MM.1S (cell line): ENCODE data around the gene DCDC1.

ENCODE experiments used
- DNase-seq: peaks from one replicate; pipeline ENCODE4 v3.0.0-alpha.2; 2015
- H2AFZ ChIP-seq: fragments of 300-600 bp; sonication (generic); 2 replicates; pipeline ENCODE4 v1.6.0; 2016; ENCODE audit warnings: antibody characterized with exemption, low read length
- H3F3A ChIP-seq: fragments of 300-600 bp; sonication (generic); 2 replicates; pipeline ENCODE4 v1.6.1; 2016; ENCODE audit warnings: mild to moderate bottlenecking, antibody characterized with exemption, low read length, moderate library complexity, mixed read lengths; ENCODE audit not compliant: insufficient read depth
- H3K27ac ChIP-seq: fragments of 300-600 bp; sonication (generic); 2 replicates; pipeline ENCODE4 v1.5.1; 2016; ENCODE audit warnings: mild to moderate bottlenecking, low read length
- H3K27me3 ChIP-seq: fragments of 300-600 bp; sonication (generic); replicated peaks from 2 replicates; pipeline ENCODE4 v1.6.0; 2016; ENCODE audit warnings: low read length; ENCODE audit not compliant: insufficient read depth
- H3K36me3 ChIP-seq: fragments of 300-600 bp; sonication (generic); replicated peaks from 2 replicates; pipeline ENCODE4 v1.6.1; 2016; ENCODE audit warnings: mild to moderate bottlenecking, low read length, mixed read lengths; ENCODE audit not compliant: insufficient read depth
- H3K4me1 ChIP-seq: fragments of 300-600 bp; sonication (generic); 2 replicates; pipeline ENCODE4 v1.6.1; 2016; ENCODE audit warnings: low read length, mixed read lengths
- H3K4me2 ChIP-seq: fragments of 300-600 bp; sonication (generic); 2 replicates; pipeline ENCODE4 v1.6.0; 2016; ENCODE audit warnings: low read depth, low read length
- H3K4me3 ChIP-seq: fragments of 300-600 bp; sonication (generic); 2 replicates; pipeline ENCODE4 v1.5.1; 2016; ENCODE audit warnings: low read length, mixed read lengths
- H3K79me2 ChIP-seq: fragments of 300-600 bp; sonication (generic); 2 replicates; pipeline ENCODE4 v1.6.1; 2016; ENCODE audit warnings: mixed run types, low read length, mixed read lengths
- H3K9ac ChIP-seq: fragments of 300-600 bp; sonication (generic); 2 replicates; pipeline ENCODE4 v1.6.1; 2016; ENCODE audit warnings: low read length, mixed read lengths
- H3K9me2 ChIP-seq: fragments of 300-600 bp; sonication (generic); replicated peaks from 2 replicates; pipeline ENCODE4 v1.6.1; 2016; ENCODE audit warnings: mild to moderate bottlenecking, low read length, mixed read lengths; ENCODE audit not compliant: insufficient read depth
- H3K9me3 ChIP-seq: fragments of 300-600 bp; sonication (generic); replicated peaks from 2 replicates; pipeline ENCODE4 v1.6.1; 2016; ENCODE audit warnings: mild to moderate bottlenecking, low read length, mixed read lengths; ENCODE audit not compliant: insufficient read depth
- H4K20me1 ChIP-seq: fragments of 300-600 bp; sonication (generic); 2 replicates; pipeline ENCODE4 v1.6.1; 2016; ENCODE audit warnings: mild to moderate bottlenecking, low read length, moderate library complexity, mixed read lengths; ENCODE audit not compliant: insufficient read depth
- EZH2 ChIP-seq: fragments of 300-600 bp; sonication (generic); optimal IDR thresholded peaks from 2 replicates; pipeline ENCODE3; 2017; ENCODE audit warnings: low read depth, mild to moderate bottlenecking, antibody characterized with exemption, low read length, mixed read lengths
- EZH2phosphoT487 ChIP-seq: fragments of 300-600 bp; sonication (generic); IDR thresholded peaks from 2 replicates; pipeline ENCODE4 v1.6.1; 2018; ENCODE audit warnings: antibody characterized with exemption, low read length
- TF ChIP-seq, protein P1 (sequence below): fragments of 300-600 bp; sonication (generic); IDR thresholded peaks from 2 replicates; pipeline ENCODE4 v1.5.1; 2016; ENCODE audit warnings: antibody characterized with exemption, low read length, mixed read lengths

DCDC1 gene, protein sequence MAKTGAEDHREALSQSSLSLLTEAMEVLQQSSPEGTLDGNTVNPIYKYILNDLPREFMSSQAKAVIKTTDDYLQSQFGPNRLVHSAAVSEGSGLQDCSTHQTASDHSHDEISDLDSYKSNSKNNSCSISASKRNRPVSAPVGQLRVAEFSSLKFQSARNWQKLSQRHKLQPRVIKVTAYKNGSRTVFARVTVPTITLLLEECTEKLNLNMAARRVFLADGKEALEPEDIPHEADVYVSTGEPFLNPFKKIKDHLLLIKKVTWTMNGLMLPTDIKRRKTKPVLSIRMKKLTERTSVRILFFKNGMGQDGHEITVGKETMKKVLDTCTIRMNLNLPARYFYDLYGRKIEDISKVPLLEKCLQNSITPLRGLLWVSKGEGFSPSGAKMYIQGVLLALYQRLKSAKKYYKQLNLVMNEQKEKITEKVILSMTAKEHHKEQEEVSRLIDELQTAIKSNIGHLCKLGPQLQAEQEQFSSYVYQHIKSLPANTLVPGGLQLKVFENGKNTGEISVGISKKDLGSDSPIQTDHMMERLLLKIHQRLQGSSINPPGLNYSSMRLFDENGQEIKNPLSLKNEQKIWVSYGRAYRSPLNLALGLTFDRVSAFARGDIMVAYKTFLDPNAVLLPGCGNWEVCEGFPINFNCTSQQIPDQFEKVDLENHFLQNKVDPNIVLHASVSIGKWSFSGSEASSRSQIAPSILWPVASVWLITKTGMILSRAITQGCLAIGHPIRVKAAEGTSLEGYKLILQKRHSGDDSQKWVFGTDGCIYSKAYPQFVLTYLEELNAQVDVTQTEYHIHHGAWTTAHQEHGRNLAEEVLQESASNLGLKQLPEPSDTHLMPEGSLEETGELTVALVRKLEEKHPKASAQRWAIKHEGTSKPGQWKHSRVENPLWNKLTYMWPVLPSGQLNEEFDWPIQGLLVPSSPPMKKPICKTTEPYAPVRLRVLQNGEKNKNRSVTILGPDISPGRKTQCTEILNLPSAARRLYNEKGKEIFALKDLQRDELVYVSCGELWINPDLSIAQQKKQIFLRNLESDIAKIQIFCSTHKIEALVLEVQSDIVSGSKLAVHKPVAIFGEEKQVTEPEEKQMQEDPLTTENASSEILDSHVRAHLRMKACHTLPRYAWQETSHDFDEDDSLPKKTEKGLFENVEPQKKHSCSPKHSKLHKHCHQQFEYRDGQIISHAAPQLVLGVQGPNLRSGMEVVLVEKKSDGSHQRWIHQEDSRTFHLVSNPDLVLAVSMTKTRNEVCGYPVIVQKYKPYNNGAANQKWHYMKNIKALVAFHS (N-terminal part only)

GRCh38 chr11:31369348-31370329 is at the start of gene DCDC1, which contains the start of gene DNAJC24:
Gene DCDC1 (minus strand): TSS chr11:31369739. CDS start chr11:31328280, 41,459 bp downstream.
Gene DNAJC24 (plus strand): TSS chr11:31369860. CDS start chr11:31370749, 889 bp downstream.
- DNase-seq: peak; percentile 97
- peaks cover 9% of the 10 kb centered on the region for H3K4me1 ChIP-seq
- peak within 1 kb of the TSS; percentile 99 for H2AFZ ChIP-seq
- no peaks in the 10 kb centered on the region for H3K9me3 ChIP-seq
- no peaks in the 10 kb centered on the region for H3K27me3 ChIP-seq
- no peaks in the 10 kb centered on the region for H3K36me3 ChIP-seq
- TF ChIP-seq, protein P1, sequence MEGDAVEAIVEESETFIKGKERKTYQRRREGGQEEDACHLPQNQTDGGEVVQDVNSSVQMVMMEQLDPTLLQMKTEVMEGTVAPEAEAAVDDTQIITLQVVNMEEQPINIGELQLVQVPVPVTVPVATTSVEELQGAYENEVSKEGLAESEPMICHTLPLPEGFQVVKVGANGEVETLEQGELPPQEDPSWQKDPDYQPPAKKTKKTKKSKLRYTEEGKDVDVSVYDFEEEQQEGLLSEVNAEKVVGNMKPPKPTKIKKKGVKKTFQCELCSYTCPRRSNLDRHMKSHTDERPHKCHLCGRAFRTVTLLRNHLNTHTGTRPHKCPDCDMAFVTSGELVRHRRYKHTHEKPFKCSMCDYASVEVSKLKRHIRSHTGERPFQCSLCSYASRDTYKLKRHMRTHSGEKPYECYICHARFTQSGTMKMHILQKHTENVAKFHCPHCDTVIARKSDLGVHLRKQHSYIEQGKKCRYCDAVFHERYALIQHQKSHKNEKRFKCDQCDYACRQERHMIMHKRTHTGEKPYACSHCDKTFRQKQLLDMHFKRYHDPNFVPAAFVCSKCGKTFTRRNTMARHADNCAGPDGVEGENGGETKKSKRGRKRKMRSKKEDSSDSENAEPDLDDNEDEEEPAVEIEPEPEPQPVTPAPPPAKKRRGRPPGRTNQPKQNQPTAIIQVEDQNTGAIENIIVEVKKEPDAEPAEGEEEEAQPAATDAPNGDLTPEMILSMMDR: no peak
- TF ChIP-seq EZH2phosphoT487 (no peak), EZH2 (no peak)
- H3K27ac ChIP-seq: peak within 1 kb of the TSS; percentile 72; the same call in 1 of the 2 replicates
- peak within 1 kb of the TSS; percentile 76 for H3K4me3 ChIP-seq
- H3K79me2 ChIP-seq: peaks cover 6% of the 10 kb centered on the region
- H3F3A ChIP-seq: peaks cover 5% of the 10 kb centered on the region; the same call in 1 of the 2 replicates
- H3K9me2 ChIP-seq: no peaks in the 10 kb centered on the region
- peak within 1 kb of the TSS; percentile 76 for H3K9ac ChIP-seq
- no peaks in the 10 kb centered on the region for H4K20me1 ChIP-seq
- peak within 1 kb of the TSS; percentile 93 for H3K4me2 ChIP-seq

GRCh38 chr11:31419138-31419537 is 49.6 kb upstream of the DCDC1 start:
- Histone ChIP-seq H3K4me3 (no peak overlapping the region), H3F3A (no peaks in the 10 kb centered on the region), H3K9me3 (no peaks in the 10 kb centered on the region), H3K27me3 (no peaks in the 10 kb centered on the region), H3K4me2 (no peak overlapping the region), H3K79me2 (no peaks in the 10 kb centered on the region), H2AFZ (no peak overlapping the region), H4K20me1 (no peaks in the 10 kb centered on the region), H3K4me1 (no peaks in the 10 kb centered on the region), H3K36me3 (no peaks in the 10 kb centered on the region), H3K9me2 (no peaks in the 10 kb centered on the region), H3K27ac (no peak overlapping the region), H3K9ac (no peak overlapping the region)
- no peak for DNase-seq
- TF ChIP-seq, protein P1: no peak
- TF ChIP-seq EZH2phosphoT487 (no peak), EZH2 (no peak)
